Measurements from ENCODE around the gene MITF.

- TF ChIP-seq CTCF (IDR thresholded peaks at IDR 0.05; ENCODE audit: poor library complexity, severe bottlenecking) (no peak), EZH2 (IDR thresholded peaks at IDR 0.05; ENCODE audit: borderline replicate concordance, insufficient read depth, low read length, poor library complexity, severe bottlenecking) (no peak), RAD21 (conservative IDR thresholded peaks at IDR 0.05) (no peak), REST (IDR thresholded peaks at IDR 0.05; ENCODE audit: borderline replicate concordance) (no peak), EP300 (conservative IDR thresholded peaks at IDR 0.05; ENCODE audit: poor library complexity, severe bottlenecking) (no peak), POLR2AphosphoS5 (IDR thresholded peaks at IDR 0.05) (no peak)
These were observed 68.4 kb downstream of the MITF start for GRCh38 chr3:69807674-69808073.
